Measurements from ENCODE around the gene VEPH1. TPM values are rescaled to one million over a fixed set of nuclear protein-coding genes. Genes with fewer than 3 reads are reported as not detected.

The VEPH1 gene
- total and polyA plus RNA-seq, 9 of the 15 experiments (the other 6 are each of a cell fraction or from before 2014, with no cell fraction given): 4.5 to 15.6 (median 5.8) TPM

DNA sequence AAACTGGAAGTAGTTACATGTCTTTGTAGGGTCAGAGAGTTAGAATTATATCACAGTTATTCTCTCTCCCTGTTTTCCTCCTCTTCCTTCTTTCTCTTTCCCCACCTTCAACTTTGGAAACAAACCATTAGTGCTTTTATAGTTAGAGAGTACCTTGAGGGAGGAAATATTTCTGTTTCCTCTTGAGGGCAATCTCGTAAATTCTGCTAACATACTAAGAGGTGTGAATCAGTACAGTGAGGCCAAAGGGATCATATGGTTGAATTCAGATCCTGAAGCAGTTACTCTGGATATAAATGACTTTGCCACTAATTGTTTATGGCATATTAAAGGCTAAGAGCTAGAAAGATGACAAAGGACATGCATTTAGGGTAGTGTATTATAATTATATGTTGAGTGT is 283.0 kb downstream of the VEPH1 start:
- FAIRE-seq: no peak
- in situ Hi-C loops (cut with MboI): no loop called here
- Histone ChIP-seq H3K36me3 (ENCODE audit: control insufficient read depth, insufficient read depth, low read length) (no peaks in the 10 kb centered on the region), H3K4me1 (replicated peaks in 1 of 2; ENCODE audit: control insufficient read depth in 2 of 2, insufficient read depth in 2 of 2, low read length in 2 of 2) (no peaks in the 10 kb centered on the region), H3K4me2 (ENCODE audit: insufficient read depth, low read length) (no peak overlapping the region), H3K27ac (ENCODE audit: extremely low read depth, low read depth, low read length) (no peak overlapping the region), H3K9me3 (replicated peaks; ENCODE audit: control insufficient read depth, insufficient read depth, low read depth, low read length) (no peaks in the 10 kb centered on the region), H3K4me3 (no peak overlapping the region), H3K9ac (ENCODE audit: insufficient read depth in 1 of 2, low read depth in 2 of 2, low read length in 2 of 2) (no peak overlapping the region), H3K79me2 (ENCODE audit: control insufficient read depth, insufficient read depth, low read length) (no peaks in the 10 kb centered on the region), H2AFZ (ENCODE audit: low read depth, low read length) (no peak overlapping the region), H3K27me3 (ENCODE audit: control insufficient read depth in 2 of 2, insufficient read depth in 2 of 2, low read length in 2 of 2) (no peaks in the 10 kb centered on the region), H3K9me1 (ENCODE audit: control insufficient read depth, insufficient read depth, low read length) (no peaks in the 10 kb centered on the region), H4K20me1 (replicated peaks; ENCODE audit: control insufficient read depth, insufficient read depth, low read length) (no peaks in the 10 kb centered on the region)
- DNase-seq (ENCODE audit: extremely low read depth in 1 of 4, low spot score in 3 of 4): no peak
- 0% methylated on average over 1 of the region's 1 CpG for WGBS (ENCODE audit: insufficient coverage, low coverage, missing lambda C conversion rate)
- POLR2A ChIA-PET: interaction anchor here (1.2 kb wide), 1 partner anchor 18 kb away, joined by 3 read pairs; no protein-coding TSS in a partner anchor
- no TSS peak for BruUV-seq (replicated peaks)
- CTCF ChIA-PET (ENCODE audit: low intra/inter-chr PET ratio): no interaction called here
- ATAC-seq: no peak
- intact Hi-C loops (cut with micrococcal nuclease): no loop called here
- no peak for TF ChIP-seq ZNF217 (CRISPR knock-in tag; IDR thresholded peaks at IDR 0.05)
- TF ChIP-seq, protein P1, sequence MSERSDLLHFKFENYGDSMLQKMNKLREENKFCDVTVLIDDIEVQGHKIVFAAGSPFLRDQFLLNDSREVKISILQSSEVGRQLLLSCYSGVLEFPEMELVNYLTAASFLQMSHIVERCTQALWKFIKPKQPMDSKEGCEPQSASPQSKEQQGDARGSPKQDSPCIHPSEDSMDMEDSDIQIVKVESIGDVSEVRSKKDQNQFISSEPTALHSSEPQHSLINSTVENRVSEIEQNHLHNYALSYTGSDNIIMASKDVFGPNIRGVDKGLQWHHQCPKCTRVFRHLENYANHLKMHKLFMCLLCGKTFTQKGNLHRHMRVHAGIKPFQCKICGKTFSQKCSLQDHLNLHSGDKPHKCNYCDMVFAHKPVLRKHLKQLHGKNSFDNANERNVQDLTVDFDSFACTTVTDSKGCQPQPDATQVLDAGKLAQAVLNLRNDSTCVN (CRISPR knock-in tag; IDR thresholded peaks at IDR 0.05): no peak
- TF ChIP-seq BCOR (IDR thresholded peaks at IDR 0.05): no peak
- TF ChIP-seq SIN3A (IDR thresholded peaks at IDR 0.05; ENCODE audit: borderline replicate concordance in 2 of 2, control insufficient read depth in 1 of 2, low read depth in 2 of 2, low read length in 2 of 2): no peak
- TF ChIP-seq POLR3G (IDR thresholded peaks at IDR 0.05; ENCODE audit: extremely low read depth, insufficient read length, insufficient replicate concordance): no peak
- TF ChIP-seq ZNF696 (CRISPR knock-in tag; conservative IDR thresholded peaks at IDR 0.05): no peak
- no peak for TF ChIP-seq ZNF134 (CRISPR knock-in tag; conservative IDR thresholded peaks at IDR 0.05)
- TF ChIP-seq RBM15 (IDR thresholded peaks at IDR 0.05; ENCODE audit: insufficient read depth, low read length): no peak
- TF ChIP-seq ARNT (IDR thresholded peaks at IDR 0.05): no peak
- TF ChIP-seq ZZZ3 (IDR thresholded peaks at IDR 0.05): no peak
- no peak for TF ChIP-seq TAL1 (IDR thresholded peaks at IDR 0.05)
